ENCODE measurements around the gene MGME1. TPM values are rescaled to one million over a fixed set of nuclear protein-coding genes. Genes with fewer than 3 reads are reported as not detected.
A peak's percentile ranks its signal among the peaks of the same experiment; 100 is the strongest.

The MGME1 gene
- total and polyA plus RNA-seq, 2 experiments from 2014 or later, result 5.6 to 10.4 TPM

DNA sequence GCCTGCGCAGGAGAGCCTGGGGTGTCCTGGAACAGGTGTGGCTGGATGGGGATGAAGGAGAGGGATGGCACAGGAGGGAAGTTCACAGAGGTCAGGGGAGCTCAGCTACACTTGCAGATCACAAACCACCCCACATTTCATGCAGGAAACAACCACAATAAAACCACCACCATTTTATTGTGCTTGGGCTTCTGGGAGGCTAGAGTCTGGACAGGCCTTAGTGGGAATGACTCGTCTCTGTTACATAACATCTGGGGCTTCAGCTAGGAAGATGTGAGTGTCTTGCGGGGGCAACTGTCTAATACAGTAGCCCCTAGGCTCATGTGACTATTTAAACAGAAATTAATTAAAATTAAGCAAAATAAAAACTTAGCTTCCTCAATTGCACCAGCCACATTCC is 33.6 kb upstream of the MGME1 start:
- in situ Hi-C loops (cut with MboI), result no loop called here
- Histone ChIP-seq H3K4me1 (ENCODE audit: insufficient read depth) (peaks cover 20% of the 10 kb centered on the region), H3K36me3 (ENCODE audit: low read depth) (no peaks in the 10 kb centered on the region), H3K4me3 (no peak overlapping the region), H3K9ac (no peak overlapping the region), H3K9me2 (ENCODE audit: insufficient read depth) (no peaks in the 10 kb centered on the region), H3K27me3 (replicated peaks; ENCODE audit: insufficient read depth) (no peaks in the 10 kb centered on the region), H3K79me2 (ENCODE audit: insufficient read depth) (no peaks in the 10 kb centered on the region), H3F3A (ENCODE audit: insufficient read depth) (peaks cover 30% of the 10 kb centered on the region), H3K4me2 (ENCODE audit: unreplicated experiment) (no peak overlapping the region), H3K9me3 (ENCODE audit: low read depth) (no peaks in the 10 kb centered on the region), H2AFZ (no peak overlapping the region), H4K20me1 (ENCODE audit: insufficient read depth) (no peaks in the 10 kb centered on the region), H3K27ac (no peak overlapping the region)
- TF ChIP-seq EZH2phosphoT487 (IDR thresholded peaks at IDR 0.05; ENCODE audit: insufficient read depth, low read depth), result no peak
- no peak for TF ChIP-seq EZH2 (IDR thresholded peaks at IDR 0.05; ENCODE audit: insufficient read depth, poor library complexity, severe bottlenecking)
- peak; percentile 29 for DNase-seq
- WGBS, 2 experiments (ENCODE audit: low coverage in 1 of 2, low lambda C conversion rate in 2 of 2, missing lambda C conversion rate in 2 of 2), result 84 to 85% methylated on average over 3 of the region's 3 CpGs

DNA sequence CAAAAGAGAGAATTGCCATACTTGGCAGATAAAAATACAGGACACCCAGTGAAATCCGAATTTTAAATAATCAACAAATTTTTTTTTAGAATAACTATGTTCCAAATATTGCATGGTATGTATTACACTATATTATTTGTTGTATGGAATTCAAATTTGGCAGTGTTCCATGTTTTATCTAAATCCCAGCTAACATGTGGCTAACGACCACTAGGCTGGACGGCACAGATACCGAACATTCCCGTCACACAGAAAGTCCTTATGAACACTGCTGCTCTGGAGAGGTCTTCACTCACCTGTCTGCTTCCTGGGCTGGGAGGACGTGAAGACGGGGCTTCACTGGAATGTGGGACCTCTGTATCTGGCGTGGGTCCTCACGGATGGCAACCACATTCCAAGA is 33.1 kb upstream of the MGME1 start:
- Histone ChIP-seq H3K4me1 (ENCODE audit: insufficient read depth) (peaks cover 20% of the 10 kb centered on the region), H3K27me3 (replicated peaks; ENCODE audit: insufficient read depth) (no peaks in the 10 kb centered on the region), H3K27ac (no peak overlapping the region), H3F3A (ENCODE audit: insufficient read depth) (peaks cover 35% of the 10 kb centered on the region), H3K4me3 (no peak overlapping the region), H3K79me2 (ENCODE audit: insufficient read depth) (no peaks in the 10 kb centered on the region), H4K20me1 (ENCODE audit: insufficient read depth) (no peaks in the 10 kb centered on the region), H3K9me2 (ENCODE audit: insufficient read depth) (no peaks in the 10 kb centered on the region), H2AFZ (no peak overlapping the region), H3K9ac (no peak overlapping the region), H3K36me3 (ENCODE audit: low read depth) (no peaks in the 10 kb centered on the region), H3K9me3 (ENCODE audit: low read depth) (no peaks in the 10 kb centered on the region), H3K4me2 (ENCODE audit: unreplicated experiment) (no peak overlapping the region)
- no peak for TF ChIP-seq EZH2phosphoT487 (IDR thresholded peaks at IDR 0.05; ENCODE audit: insufficient read depth, low read depth)
- TF ChIP-seq EZH2 (IDR thresholded peaks at IDR 0.05; ENCODE audit: insufficient read depth, poor library complexity, severe bottlenecking), result no peak
- DNase-seq, result no peak
- 72 to 80% methylated on average over 9 of the region's 9 CpGs for WGBS, 2 experiments (ENCODE audit: low coverage in 1 of 2, low lambda C conversion rate in 2 of 2, missing lambda C conversion rate in 2 of 2)
- in situ Hi-C loops (cut with MboI), result no loop called here

DNA sequence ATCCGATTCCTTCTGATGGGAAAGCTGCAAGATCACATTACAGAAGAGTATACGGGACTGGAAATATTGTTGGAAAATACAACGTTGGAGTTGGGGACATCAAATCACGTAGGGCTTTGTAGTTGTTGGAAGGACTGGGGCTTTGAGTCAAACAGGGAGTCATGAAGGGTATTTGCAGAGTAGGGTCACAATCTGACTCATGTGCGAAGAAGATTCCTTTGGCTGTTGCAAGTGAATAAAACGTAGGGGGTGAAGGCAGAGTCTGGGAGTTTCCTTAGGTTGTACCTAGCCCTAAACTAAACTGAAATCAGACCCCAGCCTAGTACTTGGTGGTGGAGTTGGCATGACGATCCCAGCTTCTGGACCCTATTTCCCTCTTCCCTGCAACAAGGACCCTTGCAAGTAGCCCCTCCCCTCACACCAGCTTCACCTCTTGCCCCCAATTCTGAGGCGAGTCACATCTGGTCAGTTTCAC is 32.5 kb upstream of the MGME1 start:
- Histone ChIP-seq H3F3A (ENCODE audit: insufficient read depth) (peaks cover 41% of the 10 kb centered on the region), H4K20me1 (ENCODE audit: insufficient read depth) (no peaks in the 10 kb centered on the region), H3K9ac (peak overlapping the region; percentile 22; the same call in 1 of the 2 replicates), H3K4me1 (ENCODE audit: insufficient read depth) (peaks cover 20% of the 10 kb centered on the region), H3K4me3 (peak overlapping the region; percentile 33), H3K4me2 (ENCODE audit: unreplicated experiment) (peak overlapping the region; percentile 65), H3K27me3 (replicated peaks; ENCODE audit: insufficient read depth) (no peaks in the 10 kb centered on the region), H3K79me2 (ENCODE audit: insufficient read depth) (no peaks in the 10 kb centered on the region), H3K9me2 (ENCODE audit: insufficient read depth) (no peaks in the 10 kb centered on the region), H2AFZ (peak overlapping the region; percentile 38; the same call in 1 of the 2 replicates), H3K36me3 (ENCODE audit: low read depth) (no peaks in the 10 kb centered on the region), H3K27ac (peak overlapping the region; percentile 52), H3K9me3 (ENCODE audit: low read depth) (no peaks in the 10 kb centered on the region)
- TF ChIP-seq EZH2phosphoT487 (IDR thresholded peaks at IDR 0.05; ENCODE audit: insufficient read depth, low read depth), result no peak
- TF ChIP-seq EZH2 (IDR thresholded peaks at IDR 0.05; ENCODE audit: insufficient read depth, poor library complexity, severe bottlenecking), result no peak
- peak; percentile 53 for DNase-seq
- 23 to 24% methylated on average over 8 of the region's 8 CpGs for WGBS, 2 experiments (ENCODE audit: low coverage in 1 of 2, low lambda C conversion rate in 2 of 2, missing lambda C conversion rate in 2 of 2)
- in situ Hi-C loops (cut with MboI), result no loop called here

DNA sequence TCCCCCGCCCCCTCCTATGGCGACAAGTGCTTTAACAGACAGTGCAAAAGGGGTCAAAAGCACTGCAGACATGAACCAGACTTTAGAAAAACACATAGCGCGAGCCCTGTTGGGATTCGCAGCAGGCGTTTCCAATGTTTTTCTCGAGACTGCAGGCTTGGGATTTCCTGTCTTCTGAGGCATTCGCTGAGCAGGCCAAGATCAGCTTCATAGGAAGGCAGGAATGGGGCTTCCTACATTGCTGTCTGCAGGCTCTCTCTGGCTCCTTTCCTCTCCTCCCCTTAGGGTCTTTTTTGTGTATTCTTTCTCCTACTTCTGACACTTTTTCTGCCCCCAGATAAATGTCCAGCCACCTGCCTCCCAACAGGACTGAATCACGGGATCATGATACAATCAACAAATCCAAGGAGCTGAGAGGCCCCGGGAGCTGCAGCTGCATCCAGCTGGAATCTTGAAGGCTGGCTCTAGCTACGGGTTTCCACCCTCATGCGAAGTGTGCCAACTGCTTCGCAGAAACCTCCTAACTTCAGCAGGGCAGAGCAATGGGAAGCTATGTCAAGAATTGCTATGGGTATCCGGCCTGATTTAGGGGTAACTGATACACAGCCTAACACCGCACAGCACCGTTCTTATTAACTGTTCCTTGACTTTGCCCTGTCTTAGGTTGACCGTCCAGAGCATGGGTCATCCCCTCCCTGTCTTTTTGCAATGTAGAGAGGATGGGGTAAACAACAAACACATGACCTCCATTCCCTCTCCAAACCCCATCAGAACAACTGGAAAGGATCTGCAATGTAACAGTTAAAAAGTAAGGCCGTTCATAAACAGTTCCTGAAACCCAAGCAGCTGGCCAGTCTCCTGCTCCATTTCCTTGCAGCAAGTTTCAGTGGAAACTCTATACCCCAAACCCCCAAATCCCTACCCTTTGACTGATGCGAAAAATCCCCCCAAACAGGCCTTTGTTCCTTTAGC is 31.8 kb upstream of the MGME1 start:
- Histone ChIP-seq H3K9me3 (ENCODE audit: low read depth) (no peaks in the 10 kb centered on the region), H3K36me3 (ENCODE audit: low read depth) (peaks cover 7% of the 10 kb centered on the region), H3F3A (ENCODE audit: insufficient read depth) (peaks cover 47% of the 10 kb centered on the region), H3K4me2 (ENCODE audit: unreplicated experiment) (peak overlapping the region; percentile 65), H4K20me1 (ENCODE audit: insufficient read depth) (no peaks in the 10 kb centered on the region), H3K27me3 (replicated peaks; ENCODE audit: insufficient read depth) (no peaks in the 10 kb centered on the region), H2AFZ (peak overlapping the region; percentile 38; the same call in 1 of the 2 replicates), H3K9me2 (ENCODE audit: insufficient read depth) (no peaks in the 10 kb centered on the region), H3K79me2 (ENCODE audit: insufficient read depth) (no peaks in the 10 kb centered on the region), H3K9ac (peak overlapping the region; percentile 22; the same call in 1 of the 2 replicates), H3K27ac (peak overlapping the region; percentile 52), H3K4me3 (peak overlapping the region; percentile 33), H3K4me1 (ENCODE audit: insufficient read depth) (peaks cover 20% of the 10 kb centered on the region)
- WGBS, 2 experiments (ENCODE audit: low coverage in 1 of 2, low lambda C conversion rate in 2 of 2, missing lambda C conversion rate in 2 of 2), result 8 to 10% methylated on average over 19 of the region's 19 CpGs
- peak; percentile 80 for DNase-seq
- TF ChIP-seq EZH2 (IDR thresholded peaks at IDR 0.05; ENCODE audit: insufficient read depth, poor library complexity, severe bottlenecking) (no peak), EZH2phosphoT487 (IDR thresholded peaks at IDR 0.05; ENCODE audit: insufficient read depth, low read depth) (no peak)
- in situ Hi-C loops (cut with MboI), result no loop called here
